Measurements from ENCODE around the gene KRT26. TPM values are rescaled to one million over a fixed set of nuclear protein-coding genes. Genes with fewer than 3 reads are reported as not detected.

KRT26 gene
- polyA plus RNA-seq (not detected in 2 replicates), polyA minus RNA-seq (not detected in 2 replicates)

- no peak within 1 kb of the TSS for H3K4me2 ChIP-seq (ENCODE audit: low read length)
- H2AFZ ChIP-seq (ENCODE audit: low read depth, low read length): no peak within 1 kb of the TSS
- H3K9me3 ChIP-seq (ENCODE audit: low read length): no peaks in the 10 kb centered on the region
- H3F3A ChIP-seq (ENCODE audit: insufficient read depth, low read length, poor library complexity, severe bottlenecking): no peaks in the 10 kb centered on the region
- no peaks in the 10 kb centered on the region for H3K79me2 ChIP-seq (replicated peaks; ENCODE audit: insufficient read depth, low read length)
- no peaks in the 10 kb centered on the region for H3K27me3 ChIP-seq (ENCODE audit: insufficient read depth, low read depth, low read length)
- no peaks in the 10 kb centered on the region for H3K36me3 ChIP-seq (ENCODE audit: insufficient read depth, low read length)
- no peak within 1 kb of the TSS for H3K27ac ChIP-seq (ENCODE audit: low read length)
- no peaks in the 10 kb centered on the region for H3K9me2 ChIP-seq (ENCODE audit: insufficient read depth, low read length)
- no peak within 1 kb of the TSS for H3K9ac ChIP-seq (ENCODE audit: low read length)
- no peak for TF ChIP-seq EP300 (conservative IDR thresholded peaks at IDR 0.05; ENCODE audit: poor library complexity, severe bottlenecking)
- TF ChIP-seq SMC3 (conservative IDR thresholded peaks at IDR 0.05; ENCODE audit: poor library complexity): no peak
- TF ChIP-seq TAF1 (IDR thresholded peaks at IDR 0.05; ENCODE audit: low read depth): no peak
- TF ChIP-seq RAD21 (conservative IDR thresholded peaks at IDR 0.05): no peak
- no peak for TF ChIP-seq EZH2 (IDR thresholded peaks at IDR 0.05; ENCODE audit: borderline replicate concordance, insufficient read depth, low read length, poor library complexity, severe bottlenecking)
- no peak for TF ChIP-seq CTCF (IDR thresholded peaks at IDR 0.05; ENCODE audit: poor library complexity, severe bottlenecking)
- TF ChIP-seq REST (IDR thresholded peaks at IDR 0.05; ENCODE audit: borderline replicate concordance): no peak
- no peak for TF ChIP-seq MXI1 (conservative IDR thresholded peaks at IDR 0.05; ENCODE audit: poor library complexity, severe bottlenecking)
- no peak for TF ChIP-seq POLR2AphosphoS5 (IDR thresholded peaks at IDR 0.05)
- H3K4me3 ChIP-seq (ENCODE audit: low read length): no peak within 1 kb of the TSS
- H4K20me1 ChIP-seq (ENCODE audit: insufficient read depth): no peaks in the 10 kb centered on the region
Measured at GRCh38 chr17:40772101-40772500, at the start of gene KRT26. Gene KRT26, minus strand, starts transcription at chr17:40772201. Its CDS starts 88 bp downstream, at chr17:40772113.

- Histone ChIP-seq H2AFZ (ENCODE audit: low read depth, low read length) (no peak overlapping the region), H3K9me2 (ENCODE audit: insufficient read depth, low read length) (no peaks in the 10 kb centered on the region), H3K4me2 (ENCODE audit: low read length) (no peak overlapping the region), H3F3A (ENCODE audit: insufficient read depth, low read length, poor library complexity, severe bottlenecking) (no peaks in the 10 kb centered on the region), H3K4me3 (ENCODE audit: low read length) (no peak overlapping the region), H4K20me1 (ENCODE audit: insufficient read depth) (no peaks in the 10 kb centered on the region), H3K36me3 (ENCODE audit: insufficient read depth, low read length) (no peaks in the 10 kb centered on the region), H3K9ac (ENCODE audit: low read length) (no peak overlapping the region), H3K79me2 (replicated peaks; ENCODE audit: insufficient read depth, low read length) (peaks cover 6% of the 10 kb centered on the region), H3K27me3 (ENCODE audit: insufficient read depth, low read depth, low read length) (no peaks in the 10 kb centered on the region), H3K27ac (ENCODE audit: low read length) (no peak overlapping the region), H3K9me3 (ENCODE audit: low read length) (no peaks in the 10 kb centered on the region)
- no peak for TF ChIP-seq REST (IDR thresholded peaks at IDR 0.05; ENCODE audit: borderline replicate concordance)
- no peak for TF ChIP-seq EP300 (conservative IDR thresholded peaks at IDR 0.05; ENCODE audit: poor library complexity, severe bottlenecking)
- TF ChIP-seq TAF1 (IDR thresholded peaks at IDR 0.05; ENCODE audit: low read depth): no peak
- no peak for TF ChIP-seq MXI1 (conservative IDR thresholded peaks at IDR 0.05; ENCODE audit: poor library complexity, severe bottlenecking)
- TF ChIP-seq POLR2AphosphoS5 (IDR thresholded peaks at IDR 0.05): no peak
- no peak for TF ChIP-seq RAD21 (conservative IDR thresholded peaks at IDR 0.05)
- no peak for TF ChIP-seq CTCF (IDR thresholded peaks at IDR 0.05; ENCODE audit: poor library complexity, severe bottlenecking)
- no peak for TF ChIP-seq EZH2 (IDR thresholded peaks at IDR 0.05; ENCODE audit: borderline replicate concordance, insufficient read depth, low read length, poor library complexity, severe bottlenecking)
- no peak for TF ChIP-seq SMC3 (conservative IDR thresholded peaks at IDR 0.05; ENCODE audit: poor library complexity)
Measured at GRCh38 chr17:40821536-40821935, 49.5 kb upstream of the KRT26 start.
